HepG2 (cell line): ENCODE data around the gene LRP5. TPM values are rescaled to one million over a fixed set of nuclear protein-coding genes. Genes with fewer than 3 reads are reported as not detected.

ENCODE experiments used
- ARID4A ChIP-seq: sonication (generic); formaldehyde crosslinking; IDR thresholded peaks from 2 replicates; pipeline ENCODE4 v1.5.0; 2020; ENCODE audit warnings: mild to moderate bottlenecking, missing genetic modification reagents, borderline replicate concordance
- HMG20A ChIP-seq: IDR thresholded peaks from 2 replicates; pipeline ENCODE4 v1.6.1; 2016; ENCODE audit warnings: borderline replicate concordance
- PAXIP1 ChIP-seq: sonication (generic); formaldehyde crosslinking; conservative IDR thresholded peaks from 2 replicates; pipeline ENCODE4 v1.4.0; 2020; ENCODE audit warnings: mild to moderate bottlenecking, missing genetic modification reagents, moderate library complexity
- SMAD3 ChIP-seq: sonication (generic); formaldehyde crosslinking; IDR thresholded peaks from 2 replicates; pipeline ENCODE4 v1.4.0; 2020; ENCODE audit warnings: missing genetic modification reagents
- TBX3 ChIP-seq: fragments of 450-650 bp; IDR thresholded peaks from 2 replicates; pipeline ENCODE4 v1.6.1; 2017; ENCODE audit warnings: antibody characterized with exemption, mild to moderate bottlenecking, inconsistent platforms, borderline replicate concordance
- ZNF207 ChIP-seq: fragments of 450-650 bp; IDR thresholded peaks from 2 replicates; pipeline ENCODE4 v1.6.1; 2016; ENCODE audit warnings: antibody characterized with exemption, borderline replicate concordance
- ZNF224 ChIP-seq: sonication (generic); formaldehyde crosslinking; IDR thresholded peaks from 2 replicates; pipeline ENCODE4 v1.5.0; 2020; ENCODE audit warnings: mild to moderate bottlenecking, missing genetic modification reagents
- ZNF318 ChIP-seq: sonication (generic); formaldehyde crosslinking; IDR thresholded peaks from 2 replicates; pipeline ENCODE4 v1.4.0; 2020; ENCODE audit warnings: mild to moderate bottlenecking, missing genetic modification reagents
- ZSCAN31 ChIP-seq: sonication (generic); formaldehyde crosslinking; IDR thresholded peaks from 2 replicates; pipeline ENCODE4 v1.5.0; 2020; ENCODE audit warnings: low read depth, mild to moderate bottlenecking, missing genetic modification reagents
- polyA plus RNA-seq, 8 experiments: library from polyadenylated mRNA; depleted of rRNA in 3 of 8; stranded (reverse) in 7 of 8; unstranded in 1 of 8; fragments of >200 nt; fragmentation: Illumina TruSeq in 4 of 8; extraction: Trizol in 4 of 8; gene quantifications; 2 replicates each; pipeline versions ENCODE4 v1.2.1 to v1.2.3, GENCODE V29; 2011 to 2016; ENCODE audit warnings: low read depth in 4 of 8, missing spikeins in 1 of 8, mixed read lengths in 1 of 8; ENCODE audit not compliant: insufficient read depth in 1 of 8
- total RNA-seq, 5 experiments: library from RNA; depleted of rRNA; stranded (reverse); fragments of >200 nt; fragmentation: Illumina TruSeq; extraction: Trizol; gene quantifications; 2 replicates each; pipeline ENCODE4 v1.2.3, GENCODE V29; 2016; ENCODE audit warnings: low read depth in 1 of 5

Gene LRP5
- total and polyA plus RNA-seq, 2 of the 13 experiments (the other 11 are each of a cell fraction or from before 2014, with no cell fraction given): 40.4 to 64.0 TPM

GRCh38 chr11:68326334-68327215, 14.2 kb downstream of the LRP5 start (continued):
- TF ChIP-seq ZNF318 (no peak), TBX3 (no peak), PAXIP1 (CRISPR knock-in tag) (peak; percentile 80), ZNF224 (peak; percentile 60; the same call in 1 of the 2 replicates), HMG20A (CRISPR knock-in tag) (no peak), ARID4A (CRISPR knock-in tag) (peak; percentile 55; the same call in 1 of the 2 replicates), ZSCAN31 (CRISPR knock-in tag) (no peak), SMAD3 (no peak), ZNF207 (no peak)
